Stimulated activated CD4-positive, alpha-beta T cell treated with anti-CD3 and anti-CD28 coated beads, Interleukin-15, amount 100 ng/mL, for 24 hours (primary cell): Measurements from ENCODE around the gene KANK2.

Experiments used
- DNase-seq: peaks from one replicate; pipeline ENCODE4 v3.0.0-alpha.2; 2020

The KANK2 gene

DNA sequence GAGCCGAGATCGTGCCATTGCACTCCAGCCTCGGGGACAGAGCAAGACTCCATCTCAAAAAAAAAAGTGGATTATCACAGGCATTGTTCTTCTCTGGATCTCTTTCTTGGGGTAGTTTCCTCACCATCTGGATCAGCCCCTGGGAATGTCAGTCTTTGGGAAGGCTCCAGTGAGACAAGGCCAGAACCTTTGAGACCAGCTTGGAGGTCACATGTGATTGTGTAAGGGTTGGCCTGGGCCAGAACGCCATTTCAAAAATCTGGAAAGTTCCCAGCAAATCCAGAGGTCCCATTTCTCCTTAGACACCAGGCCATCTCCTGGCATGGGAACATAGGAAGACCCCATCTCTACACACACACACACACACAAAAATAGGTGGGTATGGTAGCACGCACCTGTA lies 27.8 kb upstream of the KANK2 start:
- no peak for DNase-seq

DNA sequence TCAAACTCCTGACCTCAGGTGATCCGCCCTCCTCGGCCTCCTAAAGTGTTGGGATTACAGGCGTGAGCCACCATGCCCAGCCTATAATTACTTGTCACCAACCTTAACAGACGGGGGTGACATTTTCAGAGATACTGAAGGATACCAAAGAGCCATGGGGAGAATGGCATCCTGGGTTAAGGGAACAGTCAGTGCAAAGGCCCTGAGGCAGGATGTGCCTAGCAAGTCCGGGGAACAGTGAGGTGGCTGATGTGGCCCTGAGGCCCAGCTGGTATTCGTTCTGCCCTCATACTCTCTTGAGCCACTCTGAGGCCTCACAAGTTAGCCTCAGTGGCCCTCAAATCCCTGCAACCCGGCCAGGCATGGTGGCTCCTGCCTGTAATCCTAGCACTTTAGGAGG lies 27.1 kb upstream of the KANK2 start:
- DNase-seq = no peak

DNA sequence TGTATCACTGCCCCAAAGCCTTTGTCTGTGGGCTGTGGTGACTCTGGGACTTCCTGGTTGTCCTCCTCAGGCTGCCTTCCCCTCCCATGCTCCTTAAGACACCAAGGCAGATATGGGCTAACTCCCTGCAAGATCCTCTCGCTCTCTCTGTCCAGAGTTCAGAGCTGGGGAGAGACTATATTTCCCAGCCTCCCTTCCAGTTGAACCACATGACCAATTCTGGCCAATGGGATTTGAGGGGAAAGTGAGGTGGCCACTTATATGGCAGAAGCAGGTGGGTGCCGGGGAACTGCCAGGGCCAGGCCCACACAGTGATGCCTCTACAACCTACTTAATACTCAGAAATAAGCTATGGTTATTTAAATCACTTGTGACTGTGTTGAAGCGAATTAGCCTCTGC lies 25.9 kb upstream of the KANK2 start:
- no peak for DNase-seq

DNA sequence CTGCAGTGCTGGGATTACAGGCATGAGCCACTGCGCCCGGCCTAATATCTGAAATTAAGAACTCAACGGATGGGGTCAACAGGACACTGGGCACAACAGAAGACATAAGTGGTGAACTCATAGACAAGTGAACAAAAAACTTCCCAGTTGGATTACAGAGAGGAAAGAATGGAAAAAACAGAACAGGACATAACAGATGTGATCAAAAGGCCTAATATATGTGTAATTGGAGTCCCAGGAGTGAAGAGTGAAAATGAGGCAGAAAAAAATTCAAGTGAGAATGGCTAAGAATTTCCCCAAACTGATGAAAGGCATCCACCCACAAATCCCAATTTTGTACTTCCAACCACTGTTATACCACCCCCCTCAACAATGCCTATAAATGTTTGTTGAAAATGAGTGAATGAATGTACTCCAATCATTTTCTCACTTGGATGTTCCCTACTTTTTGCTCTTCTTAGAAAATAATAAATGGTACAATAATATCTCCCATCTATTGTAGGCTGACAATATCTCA lies 23.8 kb upstream of the KANK2 start:
- no peak for DNase-seq

DNA sequence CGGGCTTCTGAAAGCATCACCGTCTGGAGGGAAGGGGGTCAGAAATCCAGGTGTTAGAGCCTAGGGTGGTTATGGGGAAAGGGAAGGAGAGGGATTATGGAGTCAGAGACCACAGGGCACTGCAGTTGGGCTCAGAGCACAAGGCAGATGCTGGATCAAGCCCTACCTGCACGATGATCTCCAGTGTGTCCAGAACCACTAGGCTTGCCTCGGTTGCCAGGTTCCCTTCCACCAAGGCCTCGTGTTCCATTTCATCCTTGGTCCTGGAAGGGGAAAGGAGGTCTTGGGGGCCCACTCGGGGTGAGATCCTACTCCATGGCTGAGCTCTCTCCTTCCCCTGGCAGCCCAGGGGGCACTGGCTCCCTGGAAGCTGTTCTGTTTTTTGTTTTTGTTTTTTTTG lies 17.0 kb upstream of the KANK2 start:
- DNase-seq = no peak

DNA sequence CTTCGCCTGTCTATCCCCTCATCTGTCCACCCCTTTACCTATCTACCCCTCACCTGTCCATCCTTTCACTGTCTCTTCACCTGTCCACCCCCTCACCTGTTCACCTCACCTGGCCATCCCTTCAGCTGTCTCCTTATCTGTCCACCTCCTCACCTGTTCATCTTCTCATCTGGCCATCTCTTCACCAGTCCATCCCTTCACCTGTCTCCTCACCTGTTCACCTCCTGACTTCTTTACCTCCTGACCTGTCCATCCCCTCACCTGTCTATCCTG lies 13.2 kb upstream of the KANK2 start:
- no peak for DNase-seq

DNA sequence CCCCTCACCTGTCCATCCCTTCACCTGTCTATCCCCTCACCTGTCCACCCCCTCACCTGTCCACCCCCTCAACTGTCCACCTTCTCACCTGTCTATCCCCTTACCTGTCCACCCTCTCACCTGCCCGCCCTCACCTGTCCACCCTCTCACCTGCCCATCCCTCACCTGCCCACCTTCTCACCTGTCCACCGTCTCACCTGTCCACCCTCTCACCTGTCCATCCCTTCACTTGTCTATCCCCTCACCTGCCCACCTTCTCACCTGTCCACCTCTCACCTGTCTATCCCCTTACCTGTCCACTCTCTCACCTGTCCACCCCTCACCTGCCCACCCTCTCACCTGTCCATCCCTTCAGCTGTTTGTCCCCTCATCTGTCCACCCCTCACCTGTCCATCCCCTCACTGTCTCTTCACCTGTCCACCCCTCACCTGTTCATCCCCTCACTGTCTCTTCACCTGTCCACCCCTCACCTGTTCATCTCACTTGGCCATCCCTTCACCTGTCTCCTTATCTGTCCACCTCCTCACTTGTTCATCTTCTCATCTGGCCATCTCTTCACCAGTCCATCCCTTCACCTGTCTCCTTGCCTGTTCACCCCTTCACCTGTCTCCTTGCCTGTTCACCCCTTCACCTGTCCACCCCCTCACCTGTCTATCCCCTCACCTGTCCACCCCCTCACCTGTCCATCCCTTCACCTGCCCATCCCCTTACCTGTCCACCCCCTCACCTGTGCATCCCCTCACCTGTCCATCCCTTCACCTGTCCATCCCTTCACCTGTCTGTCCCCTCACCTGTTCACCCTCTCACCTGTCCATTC lies 12.7 kb upstream of the KANK2 start:
- DNase-seq = no peak

DNA sequence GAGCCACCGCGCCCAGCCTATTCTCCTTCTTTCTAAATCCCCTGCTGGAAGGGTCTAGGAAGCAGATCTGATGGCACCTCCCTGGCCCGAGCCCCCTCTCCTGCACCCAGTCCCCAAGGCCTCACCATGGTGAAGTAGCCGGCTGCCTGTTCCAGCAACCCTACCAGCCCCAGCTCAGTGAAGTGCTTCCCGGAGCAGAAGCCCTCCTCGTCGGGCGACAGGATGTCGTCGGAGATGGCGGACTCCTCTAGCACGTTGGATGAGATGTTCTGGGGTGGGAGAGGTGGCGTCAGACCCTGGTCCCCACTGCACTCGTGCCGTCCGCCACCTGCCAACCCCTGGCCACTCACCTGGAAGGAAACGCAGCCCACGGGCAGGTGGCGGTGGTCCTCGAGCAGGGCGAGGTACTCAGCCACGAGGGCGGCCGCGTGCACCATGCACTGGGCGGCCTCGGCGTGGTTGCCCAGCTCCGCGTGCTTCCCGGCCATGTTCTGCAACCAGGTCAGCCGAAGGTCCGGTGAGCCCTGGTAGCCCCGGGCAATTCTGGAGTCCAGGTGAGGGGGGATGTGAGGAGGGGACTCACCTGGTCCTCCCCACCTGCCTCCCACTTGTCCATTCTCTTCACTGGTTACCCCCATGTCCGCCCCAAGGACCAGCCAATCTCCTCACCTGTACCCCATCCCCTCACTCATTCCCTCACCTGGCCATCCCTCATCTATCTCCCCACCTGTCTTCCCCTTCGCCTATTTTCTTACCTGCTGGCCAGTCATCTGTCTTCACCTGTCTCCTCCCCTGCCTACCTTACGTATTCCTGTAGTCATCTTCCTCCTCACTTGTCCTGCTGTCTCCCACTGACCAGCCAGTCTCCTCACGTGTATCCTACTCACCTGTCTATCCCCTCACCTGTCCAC lies 11.5 kb upstream of the KANK2 start:
- no peak for DNase-seq

DNA sequence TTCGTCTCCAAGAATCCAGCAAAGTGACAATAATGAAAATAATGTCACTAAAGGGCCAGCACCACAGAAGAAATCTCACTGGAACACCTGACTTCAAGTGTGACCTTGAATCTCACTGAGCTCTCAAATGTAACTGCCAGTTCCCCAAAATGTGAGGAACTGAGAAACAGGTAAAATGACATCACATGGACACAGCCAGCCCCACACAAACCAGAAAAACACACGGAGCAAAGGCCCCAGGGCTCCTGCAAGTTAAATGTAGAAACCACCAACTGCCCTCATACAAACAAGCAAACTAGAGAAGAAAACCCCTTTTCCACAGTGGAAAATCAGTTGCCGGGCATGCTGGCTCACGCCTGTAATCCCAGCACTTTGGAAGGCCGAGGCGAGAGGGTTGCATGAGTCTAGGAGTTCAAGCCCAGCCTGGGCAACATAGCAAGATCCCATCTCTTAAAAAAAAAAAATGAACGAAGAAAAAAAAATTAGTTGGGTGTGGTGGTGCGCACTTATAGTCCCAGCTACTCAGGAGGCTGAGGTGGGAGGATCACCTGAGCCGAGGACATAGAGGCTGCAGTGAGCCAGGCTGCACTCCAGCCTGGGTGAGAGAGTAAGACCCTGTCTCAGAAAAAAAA lies 8.7 kb upstream of the KANK2 start:
- DNase-seq = no peak

DNA sequence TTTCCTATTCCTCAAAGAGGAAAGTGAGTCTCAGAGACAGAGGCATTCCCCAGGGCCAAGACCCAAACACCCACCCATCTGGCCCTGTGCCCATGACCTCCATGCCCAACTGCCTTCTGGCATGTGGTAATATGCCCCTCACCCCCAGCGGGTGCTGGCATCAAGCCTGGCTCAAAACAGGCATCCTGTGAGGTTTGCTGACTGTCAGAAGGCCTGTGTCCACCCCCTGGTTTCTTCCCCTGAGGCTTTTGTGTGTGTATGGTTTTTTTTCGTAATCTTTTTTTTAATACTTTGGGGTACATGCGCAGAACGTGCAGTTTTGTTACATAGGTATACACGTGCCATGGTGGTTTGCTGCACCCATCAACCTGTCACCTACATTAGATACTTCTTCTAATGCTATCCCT lies 7.6 kb upstream of the KANK2 start:
- DNase-seq = no peak

DNA sequence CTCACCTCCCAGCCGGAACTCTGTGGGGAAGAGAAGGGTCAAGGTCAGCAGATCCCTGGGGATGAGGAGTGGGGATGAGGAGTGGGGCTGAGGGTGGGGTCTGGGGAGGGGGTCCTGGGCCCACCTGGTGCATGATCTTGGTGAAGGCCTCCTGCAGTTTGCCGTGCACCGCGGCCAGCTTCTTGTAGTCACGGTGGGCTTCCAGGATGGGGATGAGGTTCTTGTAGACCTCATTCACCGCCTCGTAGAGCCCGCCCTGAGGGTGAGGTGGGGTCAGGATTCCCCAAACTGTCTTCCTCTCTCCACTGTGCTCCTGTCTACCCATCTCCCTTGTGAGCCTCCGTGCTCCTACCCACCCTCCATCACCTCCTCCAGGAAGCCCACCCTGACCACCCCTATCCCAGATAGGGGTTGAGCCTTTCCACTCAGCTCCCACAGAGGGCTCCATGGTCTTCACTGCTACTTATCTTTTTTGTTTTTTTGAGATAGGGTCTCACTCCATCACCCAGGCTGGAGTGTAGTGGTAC lies 6.8 kb upstream of the KANK2 start:
- no peak for DNase-seq

DNA sequence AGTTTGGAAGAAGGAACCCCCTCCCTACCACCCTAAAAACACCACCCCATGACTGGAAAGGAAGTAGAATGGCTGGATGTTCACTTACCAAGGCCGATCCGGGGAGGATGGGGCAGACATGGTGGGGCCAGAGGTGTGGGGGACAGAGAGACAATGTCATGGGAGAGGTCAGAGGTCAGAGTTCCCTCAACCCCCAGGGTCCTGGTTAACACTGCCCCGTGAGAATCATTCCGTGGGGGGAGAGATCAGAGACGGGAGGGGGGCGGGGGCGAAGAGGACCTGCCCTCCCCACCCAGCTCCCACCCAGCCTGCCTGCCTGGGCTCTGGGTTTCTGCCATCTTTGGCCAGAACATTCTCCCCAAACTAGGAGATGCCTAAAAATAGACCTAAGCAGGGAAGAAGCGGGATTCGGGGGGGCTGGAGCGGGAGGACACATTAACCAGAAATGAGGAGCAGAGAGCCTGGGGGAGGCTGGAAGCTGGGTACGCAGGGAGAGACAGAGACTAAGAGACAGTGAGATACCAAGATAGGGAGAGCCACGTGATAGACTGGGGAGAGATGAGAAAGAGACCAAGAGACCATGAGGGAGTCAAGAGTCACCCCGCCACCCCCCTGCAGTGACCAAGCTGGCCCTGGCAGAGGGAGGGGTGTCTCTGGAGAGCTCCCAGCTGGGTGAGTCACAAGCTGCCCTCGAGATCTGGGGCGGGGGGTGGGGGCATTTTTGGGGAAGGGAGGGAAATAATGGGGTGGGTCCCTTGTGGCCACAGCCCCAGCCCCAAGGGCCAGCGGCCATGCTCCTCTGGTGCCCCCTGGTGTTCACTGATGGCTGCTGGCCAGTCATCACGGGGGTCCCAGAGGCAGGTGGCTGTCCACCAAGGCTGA lies 6.1 kb upstream of the KANK2 start:
- DNase-seq = peak; percentile 52

DNA sequence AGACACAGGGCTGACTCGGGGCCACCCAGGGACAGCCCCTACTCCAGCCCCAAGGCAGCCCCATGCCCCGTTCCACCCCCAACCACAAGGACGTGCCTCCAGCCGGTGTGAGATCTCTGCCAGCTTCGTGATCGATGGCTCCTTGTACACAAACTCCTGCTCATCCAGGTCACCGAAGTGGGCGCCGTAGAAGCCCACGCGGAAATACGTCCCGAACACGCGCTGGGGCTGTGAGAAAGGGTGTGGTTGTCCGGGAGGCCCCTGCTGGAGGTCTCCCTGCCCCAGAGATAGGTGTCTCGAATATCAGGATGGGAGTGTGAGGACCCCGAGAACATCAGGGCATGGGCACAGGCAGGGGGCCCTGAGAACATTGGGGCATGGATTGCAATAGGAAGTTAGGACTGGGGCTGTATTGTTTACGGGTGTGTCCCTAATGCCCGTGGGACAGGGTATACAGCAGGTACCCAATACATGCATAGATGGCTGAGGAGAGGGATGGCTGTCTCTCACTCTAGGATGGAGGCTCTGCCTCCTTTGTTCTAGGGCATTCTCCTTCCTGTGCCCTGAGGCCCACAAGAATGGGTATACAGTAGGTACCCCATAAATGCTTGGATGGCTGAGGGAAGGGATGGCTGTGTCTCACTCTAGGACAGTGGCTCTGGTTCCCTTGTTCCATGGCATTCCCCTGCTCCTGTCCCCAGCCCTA lies 5.3 kb upstream of the KANK2 start:
- DNase-seq = no peak

DNA sequence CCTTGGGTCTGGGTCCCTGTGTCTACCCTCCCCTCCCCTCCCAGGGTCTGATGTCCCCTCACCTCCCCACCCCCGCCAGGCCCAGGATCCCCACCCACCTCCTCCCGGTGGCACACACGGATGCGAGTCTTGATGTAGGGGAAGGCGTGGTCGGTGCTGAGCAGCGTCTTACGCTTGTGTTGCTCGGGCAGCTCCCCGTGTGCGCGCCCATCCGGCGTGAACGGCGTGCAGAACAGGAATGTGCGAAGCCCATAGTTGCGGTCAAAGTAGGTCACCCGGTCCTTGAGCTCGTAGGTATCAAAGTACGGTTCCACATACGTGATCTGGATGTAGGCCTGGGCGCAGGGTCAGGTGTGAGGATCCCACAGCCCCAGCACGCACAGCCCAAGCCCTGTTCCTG lies 4.4 kb upstream of the KANK2 start:
- DNase-seq = no peak

DNA sequence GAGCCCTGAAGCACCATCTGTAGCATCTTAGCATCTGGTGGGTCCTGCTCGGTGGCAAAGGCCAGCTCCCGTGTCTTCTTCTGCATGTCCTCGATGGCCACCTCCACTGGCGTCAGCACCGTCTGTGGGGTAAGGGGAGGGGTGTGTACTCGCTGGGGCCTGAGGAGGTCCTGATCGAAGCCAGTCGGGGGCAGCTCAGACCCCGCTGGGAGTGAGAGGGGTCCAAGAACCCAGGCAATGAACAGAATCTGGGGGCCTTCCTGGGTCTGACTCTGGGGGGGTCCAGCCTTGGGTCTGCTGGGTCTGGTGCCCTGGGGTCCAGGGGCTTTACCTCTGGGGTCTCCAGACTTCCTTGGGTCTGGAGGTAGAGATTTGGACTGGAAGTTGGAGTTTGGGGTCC lies 3.6 kb upstream of the KANK2 start:
- no peak for DNase-seq

DNA sequence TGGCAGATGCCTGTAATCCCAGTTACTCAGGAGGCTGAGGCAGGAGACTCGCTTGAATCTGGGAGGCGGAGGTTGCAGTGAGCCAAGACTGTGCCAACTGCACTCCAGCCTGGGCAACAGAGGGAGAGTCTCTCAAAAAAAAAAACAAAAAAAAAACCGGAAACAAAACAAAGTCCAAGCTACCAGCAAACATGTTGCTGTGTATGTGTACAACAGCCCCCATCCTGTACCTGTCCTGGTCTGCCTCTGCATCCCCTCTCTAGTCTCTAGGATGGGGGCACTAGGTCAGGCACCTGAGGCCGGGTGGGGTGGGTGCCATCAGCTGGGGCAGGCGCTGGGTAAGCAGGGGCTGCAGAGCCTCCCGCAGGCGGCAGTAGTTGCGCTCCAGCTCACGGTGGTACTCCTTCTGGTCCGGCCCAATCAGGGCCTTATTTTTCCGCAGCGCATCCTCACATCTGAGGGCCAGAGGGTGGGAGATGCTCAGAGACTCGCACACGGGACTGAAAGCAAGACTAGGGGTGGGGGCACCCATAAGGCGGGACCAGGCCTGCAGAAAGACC lies 2.8 kb upstream of the KANK2 start:
- DNase-seq = no peak

DNA sequence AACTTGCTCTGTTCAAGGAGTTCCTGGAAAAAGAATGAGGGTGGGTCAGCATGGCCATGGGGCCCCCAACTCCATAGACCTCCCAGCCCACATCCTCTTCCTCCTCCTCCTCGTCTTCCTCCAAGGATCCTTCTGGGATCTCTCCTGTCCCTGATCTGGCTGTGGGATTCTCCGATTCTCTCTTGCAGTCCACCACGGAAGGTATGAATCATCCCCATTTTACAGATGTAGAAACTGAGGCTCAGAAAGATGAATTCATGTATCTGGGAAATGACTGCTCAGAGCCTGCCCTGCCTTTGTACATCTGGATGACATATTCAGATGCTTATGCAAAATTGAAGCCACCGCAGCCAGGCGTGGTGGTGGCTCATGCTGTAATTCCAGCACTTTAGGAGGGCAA lies 2.2 kb upstream of the KANK2 start:
- DNase-seq = no peak

DNA sequence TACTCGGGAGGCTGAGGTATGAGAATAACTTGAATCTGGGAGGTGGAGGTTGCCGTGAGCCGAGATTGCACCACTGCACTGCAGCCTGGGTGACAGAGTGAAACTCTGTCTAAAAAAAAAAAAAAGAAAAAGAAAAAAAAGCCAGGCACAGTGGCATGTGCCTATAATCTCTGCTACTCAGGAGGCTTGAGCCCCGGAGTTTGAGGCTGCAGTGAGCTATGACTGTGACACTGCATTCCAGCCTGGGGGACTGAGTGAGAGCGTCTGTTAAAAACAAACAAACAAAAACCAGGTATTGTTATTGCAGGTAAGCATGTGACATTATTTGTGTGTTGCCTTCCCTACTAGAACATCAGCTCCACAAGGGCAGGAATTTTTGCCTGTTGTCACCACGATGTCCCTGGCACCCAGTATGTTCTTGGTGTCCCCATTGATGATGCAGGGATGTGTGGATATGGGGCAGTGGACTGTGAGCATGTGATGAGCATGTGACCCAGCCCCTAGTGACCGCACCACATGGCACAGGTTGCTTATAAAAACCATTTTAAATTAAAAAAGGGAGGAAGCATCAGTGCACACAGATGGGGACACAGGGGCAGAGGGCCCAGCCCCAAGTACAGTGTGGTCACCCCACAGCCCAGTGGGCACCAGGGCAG lies 1.6 kb upstream of the KANK2 start:
- DNase-seq = no peak

DNA sequence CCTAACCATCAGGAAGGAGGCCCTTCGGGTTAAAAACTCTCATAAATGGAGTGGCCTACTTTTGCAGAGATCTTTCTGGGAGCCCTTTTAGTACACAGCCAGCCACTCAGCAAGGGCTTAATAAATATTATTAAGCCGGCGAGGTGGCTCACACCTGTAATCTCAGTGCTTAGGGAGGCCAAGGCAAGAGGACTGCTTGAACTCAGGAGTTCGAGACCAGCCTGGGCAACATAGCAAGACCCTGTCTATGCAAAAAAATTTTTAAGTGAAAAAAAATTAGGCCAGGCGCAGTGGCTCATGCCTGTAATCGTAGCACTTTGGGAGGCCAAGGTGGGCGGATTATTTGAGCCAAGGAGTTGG lies 810 bp upstream of the KANK2 start:
- no peak for DNase-seq

DNA sequence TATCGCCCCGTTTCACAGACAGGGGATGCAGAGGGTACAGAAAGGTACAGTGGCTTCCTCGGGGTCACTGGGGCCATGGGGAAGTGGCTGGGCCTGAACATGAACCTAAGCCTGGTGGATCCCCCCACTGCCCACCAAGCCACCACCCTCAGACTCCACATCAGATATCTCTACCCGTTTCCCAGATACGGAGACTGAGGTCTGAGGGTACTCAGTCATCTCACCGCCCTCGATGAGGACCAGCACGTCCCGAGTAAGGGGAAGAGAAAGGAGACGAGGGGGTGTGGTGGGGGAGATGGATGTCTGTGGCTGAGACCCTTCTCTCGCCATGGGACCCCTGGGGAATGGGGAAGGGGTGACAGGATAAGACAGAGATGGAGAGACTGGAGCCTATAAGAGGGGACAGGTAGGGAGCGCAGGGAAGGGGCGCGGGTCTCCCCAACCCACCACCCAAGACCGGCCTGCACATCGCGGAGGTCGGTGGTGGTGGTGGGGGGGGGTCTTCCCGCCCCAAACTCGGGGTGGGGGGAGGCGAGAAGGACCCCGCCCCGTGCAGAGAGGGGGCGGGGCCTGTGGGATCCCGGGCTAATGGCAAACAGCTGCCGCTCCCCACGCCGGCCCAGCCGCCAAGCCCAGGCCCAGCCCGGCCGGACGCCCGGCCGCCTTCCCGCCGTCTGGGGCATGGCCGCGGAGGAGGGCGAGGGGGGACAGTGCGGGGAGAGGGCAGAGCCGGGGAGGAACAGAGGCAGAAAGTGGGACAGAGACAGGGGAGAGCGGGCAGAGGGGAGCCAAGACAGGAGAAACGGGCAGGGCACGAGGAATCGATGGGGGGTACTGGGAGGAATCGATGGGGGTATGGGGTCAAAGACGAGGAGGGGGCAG lies 698 bp downstream of the KANK2 start:
- DNase-seq = no peak
